Measurements from ENCODE around the gene SLC16A9. TPM values are rescaled to one million over a fixed set of nuclear protein-coding genes. Genes with fewer than 3 reads are reported as not detected.

Gene SLC16A9
- total RNA-seq, 4 donors from 2014 or later, result 0.17 to 0.82 (median 0.39) TPM

- TF ChIP-seq CTCF (IDR thresholded peaks at IDR 0.05; ENCODE audit: low read depth), result no peak
These were observed 39.2 kb upstream of the SLC16A9 start for GRCh38 chr10:59748834-59749233.

- TF ChIP-seq CTCF (IDR thresholded peaks at IDR 0.05; ENCODE audit: low read depth), result no peak
These were observed 35.6 kb upstream of the SLC16A9 start for GRCh38 chr10:59745163-59745650.

GRCh38 chr10:59741583-59741982 lies 31.9 kb upstream of the SLC16A9 start:
- no peak for TF ChIP-seq CTCF (IDR thresholded peaks at IDR 0.05; ENCODE audit: low read depth)

- no peak for TF ChIP-seq CTCF (IDR thresholded peaks at IDR 0.05; ENCODE audit: low read depth)
These were observed 31.4 kb upstream of the SLC16A9 start for GRCh38 chr10:59741048-59741447.

GRCh38 chr10:59736749-59737148 lies 27.1 kb upstream of the SLC16A9 start:
- no peak for TF ChIP-seq CTCF (IDR thresholded peaks at IDR 0.05; ENCODE audit: low read depth)

- TF ChIP-seq CTCF (IDR thresholded peaks at IDR 0.05; ENCODE audit: low read depth), result no peak
These were observed 25.6 kb upstream of the SLC16A9 start for GRCh38 chr10:59735296-59735695.

GRCh38 chr10:59734014-59734462 lies 24.4 kb upstream of the SLC16A9 start:
- no peak for TF ChIP-seq CTCF (IDR thresholded peaks at IDR 0.05; ENCODE audit: low read depth)
